Tibial nerve (tissue), 4 donors: Measurements from ENCODE around the gene CCRL2. TPM values are rescaled to one million over a fixed set of nuclear protein-coding genes. Genes with fewer than 3 reads are reported as not detected.

Source experiments
- total RNA-seq, 4 donors: library from RNA; depleted of rRNA; stranded (reverse); fragments of >200 nt; gene quantifications; one replicate each; pipeline ENCODE4 v1.1.0, GENCODE V29; 2016

The CCRL2 gene
- total RNA-seq, 4 donors from 2014 or later = 1.3 to 2.7 (median 1.9) TPM

Other genes starting within 250 kb of the CCRL2 start
- 10 to 100 TPM in 1 of 4 donors, 1 to 10 TPM in 3; 4.0 to 25.2 (median 8.6) TPM for gene CCR1, start 198.9 kb upstream of the CCRL2 start, total RNA-seq
- gene CCR3, start 164.8 kb upstream of the CCRL2 start, total RNA-seq = not detected
- gene CCR2, start 53.1 kb upstream of the CCRL2 start, total RNA-seq = 1 to 10 TPM; 1.7 to 4.8 (median 2.9) TPM
- gene CCR5, start 36.3 kb upstream of the CCRL2 start, total RNA-seq = 1 to 10 TPM in 1 of 4 donors, under 1 TPM in 3; 0.22 to 1.2 (median 0.87) TPM
- gene LTF, start 57.6 kb downstream of the CCRL2 start, total RNA-seq = 1 to 10 TPM in 1 of 4 donors, under 1 TPM in 2, not detected in 1; 0.30 to 1.2 (median 0.42) TPM
- not detected for gene RTP3, start 90.7 kb downstream of the CCRL2 start, total RNA-seq
- 1 to 10 TPM in 1 of 4 donors, under 1 TPM in 2, not detected in 1; 0.59 to 1.5 (median 0.60) TPM for gene LRRC2, start 159.0 kb downstream of the CCRL2 start, total RNA-seq
- under 1 TPM in 1 of 4 donors, not detected in 3; 0.22 TPM for gene FAM240A, start 205.3 kb downstream of the CCRL2 start, total RNA-seq